Neural crest cell (in vitro differentiated cells): ENCODE results near the gene AKAP6. TPM values are rescaled to one million over a fixed set of nuclear protein-coding genes. Genes with fewer than 3 reads are reported as not detected.

Experiments
- DNase-seq: peaks from one replicate; pipeline ENCODE4 v3.0.0; 2021; ENCODE audit warnings: low read depth, mixed read lengths, low spot score
- H3K27ac Mint-ChIP-seq: one replicate; pipeline ENCODE4 v1.8.0; 2021; ENCODE audit warnings: mild to moderate bottlenecking, mixed read lengths; ENCODE audit not compliant: unreplicated experiment
- H3K27me3 Mint-ChIP-seq: 2 replicates; pipeline ENCODE4 v1.8.0; 2021; ENCODE audit warnings: low read depth, mild to moderate bottlenecking, mixed read lengths
- H3K36me3 Mint-ChIP-seq: 2 replicates; pipeline ENCODE4 v1.8.0; 2021; ENCODE audit warnings: low read depth, mild to moderate bottlenecking, mixed read lengths
- H3K4me1 Mint-ChIP-seq: 2 replicates; pipeline ENCODE4 v1.8.0; 2021; ENCODE audit warnings: mixed read lengths
- H3K4me3 Mint-ChIP-seq: one replicate; pipeline ENCODE4 v1.8.0; 2021; ENCODE audit warnings: mild to moderate bottlenecking, mixed read lengths
- H3K9me3 Mint-ChIP-seq: 2 replicates; pipeline ENCODE4 v1.8.0; 2021; ENCODE audit warnings: mixed read lengths
- total RNA-seq: library from RNA; stranded (reverse); gene quantifications from 2 replicates; pipeline ENCODE4 v1.2.1, GENCODE V29; 2021
- TF ChIP-seq, protein P1 (sequence below): fragments of 200-600 bp; sonication (generic); conservative IDR thresholded peaks from 2 replicates; pipeline ENCODE4 v1.5.0; 2021; ENCODE audit warnings: antibody characterized with exemption, mild to moderate bottlenecking

Gene AKAP6
- total RNA-seq, 1 donor from 2014 or later, result 9.4 TPM

GRCh38 chr14:32825058-32825457 is 496.0 kb downstream of the AKAP6 start:
- Mint-ChIP-seq H3K27ac (no peak overlapping the region), H3K4me1 (peaks cover 38% of the 10 kb centered on the region), H3K4me3 (no peak overlapping the region), H3K9me3 (no peaks in the 10 kb centered on the region), H3K36me3 (no peaks in the 10 kb centered on the region), H3K27me3 (no peaks in the 10 kb centered on the region)
- TF ChIP-seq, protein P1, sequence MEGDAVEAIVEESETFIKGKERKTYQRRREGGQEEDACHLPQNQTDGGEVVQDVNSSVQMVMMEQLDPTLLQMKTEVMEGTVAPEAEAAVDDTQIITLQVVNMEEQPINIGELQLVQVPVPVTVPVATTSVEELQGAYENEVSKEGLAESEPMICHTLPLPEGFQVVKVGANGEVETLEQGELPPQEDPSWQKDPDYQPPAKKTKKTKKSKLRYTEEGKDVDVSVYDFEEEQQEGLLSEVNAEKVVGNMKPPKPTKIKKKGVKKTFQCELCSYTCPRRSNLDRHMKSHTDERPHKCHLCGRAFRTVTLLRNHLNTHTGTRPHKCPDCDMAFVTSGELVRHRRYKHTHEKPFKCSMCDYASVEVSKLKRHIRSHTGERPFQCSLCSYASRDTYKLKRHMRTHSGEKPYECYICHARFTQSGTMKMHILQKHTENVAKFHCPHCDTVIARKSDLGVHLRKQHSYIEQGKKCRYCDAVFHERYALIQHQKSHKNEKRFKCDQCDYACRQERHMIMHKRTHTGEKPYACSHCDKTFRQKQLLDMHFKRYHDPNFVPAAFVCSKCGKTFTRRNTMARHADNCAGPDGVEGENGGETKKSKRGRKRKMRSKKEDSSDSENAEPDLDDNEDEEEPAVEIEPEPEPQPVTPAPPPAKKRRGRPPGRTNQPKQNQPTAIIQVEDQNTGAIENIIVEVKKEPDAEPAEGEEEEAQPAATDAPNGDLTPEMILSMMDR, result no peak
- DNase-seq, result no peak

DNA sequence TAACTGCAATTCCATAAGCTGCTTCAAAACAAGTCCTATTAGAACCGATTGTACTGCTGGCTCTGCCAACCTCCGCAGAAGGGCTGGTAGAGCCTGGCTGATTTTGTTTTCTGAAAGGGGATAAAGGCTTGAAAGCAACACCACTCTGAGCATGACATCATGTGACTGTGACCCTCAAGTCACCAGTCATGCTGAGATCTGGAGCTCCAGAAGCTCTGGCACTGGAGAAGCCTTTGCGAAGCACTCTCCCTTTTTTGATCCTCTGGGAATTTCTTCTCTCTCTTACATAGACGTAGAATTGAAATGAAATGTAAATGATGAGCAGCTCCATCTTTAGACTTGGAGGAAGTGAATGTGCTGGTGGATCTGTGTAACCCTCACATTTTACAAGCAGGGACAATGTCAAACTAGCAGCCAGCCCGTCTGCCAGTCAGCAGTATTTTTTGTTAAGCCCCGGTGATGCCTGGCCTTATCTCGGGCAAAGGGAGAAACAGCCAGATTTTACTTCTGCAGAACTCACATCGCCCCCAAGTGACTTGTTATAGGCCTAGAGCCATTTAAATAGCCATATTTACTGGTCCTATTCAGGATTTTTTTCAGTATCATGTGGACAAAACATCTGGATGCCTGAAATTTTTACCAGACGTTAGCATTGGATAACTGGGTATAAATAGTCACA is 497.4 kb downstream of the AKAP6 start:
- no peaks in the 10 kb centered on the region for H3K9me3 Mint-ChIP-seq
- H3K36me3 Mint-ChIP-seq, result no peaks in the 10 kb centered on the region
- H3K27me3 Mint-ChIP-seq, result no peaks in the 10 kb centered on the region
- H3K27ac Mint-ChIP-seq, result no peak overlapping the region
- no peak overlapping the region for H3K4me3 Mint-ChIP-seq
- H3K4me1 Mint-ChIP-seq, result peaks cover 38% of the 10 kb centered on the region
- TF ChIP-seq, protein P1, result no peak
- no peak for DNase-seq

DNA sequence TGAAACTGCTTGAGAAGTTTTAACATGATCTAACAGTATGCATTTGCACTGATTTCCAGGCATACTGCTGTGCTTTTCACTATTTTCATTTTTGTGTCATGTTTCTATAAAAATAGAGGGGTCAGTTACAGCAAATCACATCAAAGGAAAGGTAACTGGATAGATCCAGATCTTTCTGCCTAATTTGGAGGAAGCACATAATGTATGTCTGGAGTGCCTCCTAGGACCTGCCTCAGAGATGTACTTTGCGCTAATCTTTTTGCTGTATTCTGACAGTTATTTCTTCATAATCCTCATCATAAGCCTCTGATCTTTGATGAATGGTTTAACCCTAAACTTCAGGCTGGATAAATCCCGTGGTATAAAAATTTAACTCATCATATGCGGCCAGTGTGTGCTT is 498.4 kb downstream of the AKAP6 start:
- no peak for DNase-seq
- no peak overlapping the region for H3K27ac Mint-ChIP-seq
- TF ChIP-seq, protein P1, result no peak
- H3K36me3 Mint-ChIP-seq, result no peaks in the 10 kb centered on the region
- no peak overlapping the region for H3K4me3 Mint-ChIP-seq
- H3K27me3 Mint-ChIP-seq, result no peaks in the 10 kb centered on the region
- peaks cover 38% of the 10 kb centered on the region for H3K4me1 Mint-ChIP-seq
- peaks cover under 1% of the 10 kb centered on the region for H3K9me3 Mint-ChIP-seq

GRCh38 chr14:32835924-32836323 is 506.8 kb downstream of the AKAP6 start:
- Mint-ChIP-seq H3K36me3 (no peaks in the 10 kb centered on the region), H3K9me3 (peaks cover 5% of the 10 kb centered on the region), H3K27ac (no peak overlapping the region), H3K4me3 (no peak overlapping the region), H3K27me3 (no peaks in the 10 kb centered on the region), H3K4me1 (peaks cover 5% of the 10 kb centered on the region)
- DNase-seq, result no peak
- TF ChIP-seq, protein P1, result no peak

GRCh38 chr14:32841698-32842097 is 512.6 kb downstream of the AKAP6 start:
- Mint-ChIP-seq H3K27me3 (no peaks in the 10 kb centered on the region), H3K9me3 (peaks cover 5% of the 10 kb centered on the region), H3K4me1 (no peaks in the 10 kb centered on the region), H3K4me3 (no peak overlapping the region), H3K27ac (no peak overlapping the region), H3K36me3 (no peaks in the 10 kb centered on the region)
- no peak for DNase-seq
- TF ChIP-seq, protein P1, result no peak
